ENCODE measurements around the gene VAV2.

VAV2 gene

DNA sequence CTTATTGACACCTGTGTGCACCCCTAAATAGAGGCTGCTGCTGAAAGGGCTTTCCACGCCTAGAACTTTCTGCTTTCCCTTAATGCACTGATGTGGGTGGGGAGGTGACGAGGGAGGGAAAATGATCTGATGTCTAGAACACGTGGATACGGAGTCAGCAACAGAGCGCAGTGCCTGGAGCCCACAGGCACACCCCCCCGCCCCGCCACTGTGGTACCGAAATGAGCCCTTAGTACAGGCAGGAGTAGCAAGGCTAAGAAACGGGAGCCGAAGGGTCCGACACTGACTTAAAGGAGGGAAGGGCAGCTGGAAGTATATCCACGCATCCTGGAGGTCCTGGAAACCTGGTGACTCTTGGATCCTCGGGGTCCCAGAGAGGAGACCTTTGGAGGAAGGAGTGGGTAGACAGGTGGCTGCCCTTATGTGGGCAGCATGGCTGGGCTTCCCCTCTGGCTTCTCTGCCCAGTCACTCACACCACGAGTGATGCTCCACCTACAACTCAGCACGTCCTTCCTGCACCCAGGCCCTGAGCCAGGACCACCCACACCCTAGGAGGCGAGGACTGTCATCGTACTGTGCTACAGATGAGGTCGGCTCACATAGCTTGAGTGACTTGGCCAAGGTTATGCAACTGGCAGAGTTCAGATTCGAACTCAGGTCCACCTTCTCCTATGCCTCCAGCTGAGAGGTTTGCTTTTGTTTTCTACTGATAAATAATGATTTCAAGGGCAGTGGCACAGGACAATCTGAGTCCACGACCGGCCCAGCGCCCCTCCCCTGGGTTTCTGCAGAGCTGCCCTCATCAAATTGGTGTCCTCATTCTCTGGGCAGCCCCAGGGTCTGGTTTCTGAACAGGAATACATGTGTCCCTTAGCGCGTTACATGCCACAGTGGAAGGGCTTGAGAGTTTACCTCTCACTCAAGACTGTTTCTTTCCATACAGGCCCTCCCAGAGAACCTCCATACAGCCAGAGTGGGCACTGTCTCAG lies 4.7 kb upstream of the VAV2 start:
- DNase-seq (ENCODE audit: extremely low read depth, low read depth) = no peak
- H3K4me3 ChIP-seq (replicated peaks; ENCODE audit: low read depth, low read length) = no peak overlapping the region
- TF ChIP-seq, protein P1, sequence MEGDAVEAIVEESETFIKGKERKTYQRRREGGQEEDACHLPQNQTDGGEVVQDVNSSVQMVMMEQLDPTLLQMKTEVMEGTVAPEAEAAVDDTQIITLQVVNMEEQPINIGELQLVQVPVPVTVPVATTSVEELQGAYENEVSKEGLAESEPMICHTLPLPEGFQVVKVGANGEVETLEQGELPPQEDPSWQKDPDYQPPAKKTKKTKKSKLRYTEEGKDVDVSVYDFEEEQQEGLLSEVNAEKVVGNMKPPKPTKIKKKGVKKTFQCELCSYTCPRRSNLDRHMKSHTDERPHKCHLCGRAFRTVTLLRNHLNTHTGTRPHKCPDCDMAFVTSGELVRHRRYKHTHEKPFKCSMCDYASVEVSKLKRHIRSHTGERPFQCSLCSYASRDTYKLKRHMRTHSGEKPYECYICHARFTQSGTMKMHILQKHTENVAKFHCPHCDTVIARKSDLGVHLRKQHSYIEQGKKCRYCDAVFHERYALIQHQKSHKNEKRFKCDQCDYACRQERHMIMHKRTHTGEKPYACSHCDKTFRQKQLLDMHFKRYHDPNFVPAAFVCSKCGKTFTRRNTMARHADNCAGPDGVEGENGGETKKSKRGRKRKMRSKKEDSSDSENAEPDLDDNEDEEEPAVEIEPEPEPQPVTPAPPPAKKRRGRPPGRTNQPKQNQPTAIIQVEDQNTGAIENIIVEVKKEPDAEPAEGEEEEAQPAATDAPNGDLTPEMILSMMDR (IDR thresholded peaks at IDR 0.05; ENCODE audit: low read depth, low read length, missing control alignments) = no peak

DNA sequence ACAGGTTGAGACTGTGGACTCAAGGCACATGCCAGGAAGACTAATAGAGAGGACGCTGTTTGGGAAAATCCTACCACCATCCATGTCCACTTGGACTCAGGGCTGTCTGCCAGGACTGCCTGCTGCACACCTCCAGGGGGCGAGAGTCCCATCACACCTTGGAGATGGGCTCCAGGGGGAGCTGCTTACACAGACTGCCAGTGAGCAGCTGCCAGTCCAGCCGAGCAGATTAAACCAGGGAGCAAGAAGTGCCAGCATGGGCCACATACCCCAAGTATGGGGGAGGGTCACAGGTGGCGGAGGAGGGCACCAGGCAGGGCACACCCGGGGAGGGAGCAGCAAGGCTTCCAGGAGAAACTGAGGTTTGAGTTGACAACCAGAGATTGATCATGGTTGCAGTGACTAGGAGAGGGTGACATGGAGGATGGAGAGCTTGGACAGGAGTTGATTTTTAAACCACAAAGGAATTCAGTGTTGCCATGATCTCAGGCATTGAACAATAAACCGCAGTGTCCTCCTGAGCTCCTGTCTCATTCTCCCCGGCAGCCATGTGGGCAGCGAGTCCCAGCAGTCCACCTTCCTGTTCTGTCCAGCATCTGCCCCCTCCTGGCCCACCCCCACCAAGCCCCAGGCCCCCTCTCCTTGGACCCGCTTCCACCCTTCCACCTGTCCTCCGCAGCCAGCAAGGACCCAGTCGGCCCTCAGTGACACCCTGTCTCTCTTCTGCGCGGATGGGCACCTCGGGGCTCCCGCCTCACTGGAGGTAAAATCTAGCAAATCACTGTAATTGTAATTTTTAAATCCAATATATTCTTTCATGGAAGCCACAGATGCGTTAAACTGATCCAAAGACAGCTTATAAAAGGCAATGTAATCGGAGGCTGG lies 3.1 kb upstream of the VAV2 start:
- TF ChIP-seq, protein P1 (IDR thresholded peaks at IDR 0.05; ENCODE audit: low read depth, low read length, missing control alignments) = peak; percentile 21
- H3K4me3 ChIP-seq (replicated peaks; ENCODE audit: low read depth, low read length) = no peak overlapping the region
- no peak for DNase-seq (ENCODE audit: extremely low read depth, low read depth)

DNA sequence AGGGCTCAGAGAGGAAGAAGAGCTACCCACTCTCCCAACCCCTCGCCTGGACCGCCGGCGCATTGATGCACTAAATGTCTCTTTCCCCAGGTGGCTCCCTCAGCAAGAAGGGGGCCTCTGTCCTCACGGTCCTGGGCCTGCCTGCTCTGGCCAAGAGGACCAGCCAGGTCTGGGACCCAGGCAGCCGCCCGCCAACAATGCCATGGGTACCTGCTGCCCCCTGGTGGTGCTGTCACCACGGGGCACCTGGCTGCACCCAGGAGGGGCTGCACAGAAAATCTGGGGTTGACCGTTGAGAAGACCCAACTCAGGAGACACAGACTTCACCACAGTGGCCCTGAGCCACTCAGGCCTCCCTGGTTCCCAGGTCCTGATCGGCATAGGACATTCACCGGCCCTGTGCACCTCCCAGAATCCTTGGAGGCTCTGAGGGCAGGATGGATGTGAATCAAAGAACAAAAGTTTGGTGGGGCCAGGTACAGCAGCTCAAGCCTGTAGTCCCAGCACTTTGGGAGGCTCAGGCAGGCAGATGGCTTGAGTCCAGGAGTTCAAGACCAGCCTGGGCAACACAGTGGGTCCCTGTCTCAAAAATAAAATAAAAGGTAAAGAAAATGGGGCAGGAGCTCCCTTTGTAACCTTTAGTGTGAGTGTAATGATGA lies 2.4 kb upstream of the VAV2 start:
- no peak for DNase-seq (ENCODE audit: extremely low read depth, low read depth)
- H3K4me3 ChIP-seq (replicated peaks; ENCODE audit: low read depth, low read length) = no peak overlapping the region
- TF ChIP-seq, protein P1 (IDR thresholded peaks at IDR 0.05; ENCODE audit: low read depth, low read length, missing control alignments) = peak; percentile 98

DNA sequence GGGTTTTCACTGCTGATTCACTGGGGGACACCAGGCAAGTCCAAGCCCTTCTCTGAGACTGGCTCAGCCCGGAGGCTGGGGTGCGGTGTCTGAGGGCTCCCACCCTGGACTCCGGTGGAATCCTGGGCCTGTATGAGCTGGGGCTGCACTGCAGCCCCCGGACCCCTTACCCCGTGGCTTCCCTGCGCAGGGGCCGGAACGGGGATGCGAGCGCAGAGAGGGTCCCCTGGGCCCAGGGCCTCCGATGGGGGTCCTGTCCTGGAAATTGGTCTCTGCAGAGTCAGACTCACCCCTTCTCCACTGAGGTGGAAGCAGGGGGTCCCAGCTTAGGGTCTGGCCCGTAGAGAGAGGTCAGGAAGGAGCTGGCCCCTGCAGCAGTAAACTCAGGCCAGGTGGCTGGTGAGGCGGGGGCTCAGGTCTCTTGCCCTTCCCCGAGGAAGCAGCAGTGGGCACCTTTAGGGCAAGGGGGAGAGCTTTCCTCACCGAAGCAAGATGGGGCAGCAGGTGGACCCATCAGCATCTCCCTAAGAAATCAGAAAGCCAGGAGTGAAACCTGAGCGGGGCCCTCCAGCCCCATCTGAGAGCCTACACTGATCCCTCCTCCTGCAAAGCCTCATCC lies 1.6 kb upstream of the VAV2 start:
- TF ChIP-seq, protein P1 (IDR thresholded peaks at IDR 0.05; ENCODE audit: low read depth, low read length, missing control alignments) = no peak
- peak overlapping the region; percentile 77 for H3K4me3 ChIP-seq (replicated peaks; ENCODE audit: low read depth, low read length)
- DNase-seq (ENCODE audit: extremely low read depth, low read depth) = no peak

DNA sequence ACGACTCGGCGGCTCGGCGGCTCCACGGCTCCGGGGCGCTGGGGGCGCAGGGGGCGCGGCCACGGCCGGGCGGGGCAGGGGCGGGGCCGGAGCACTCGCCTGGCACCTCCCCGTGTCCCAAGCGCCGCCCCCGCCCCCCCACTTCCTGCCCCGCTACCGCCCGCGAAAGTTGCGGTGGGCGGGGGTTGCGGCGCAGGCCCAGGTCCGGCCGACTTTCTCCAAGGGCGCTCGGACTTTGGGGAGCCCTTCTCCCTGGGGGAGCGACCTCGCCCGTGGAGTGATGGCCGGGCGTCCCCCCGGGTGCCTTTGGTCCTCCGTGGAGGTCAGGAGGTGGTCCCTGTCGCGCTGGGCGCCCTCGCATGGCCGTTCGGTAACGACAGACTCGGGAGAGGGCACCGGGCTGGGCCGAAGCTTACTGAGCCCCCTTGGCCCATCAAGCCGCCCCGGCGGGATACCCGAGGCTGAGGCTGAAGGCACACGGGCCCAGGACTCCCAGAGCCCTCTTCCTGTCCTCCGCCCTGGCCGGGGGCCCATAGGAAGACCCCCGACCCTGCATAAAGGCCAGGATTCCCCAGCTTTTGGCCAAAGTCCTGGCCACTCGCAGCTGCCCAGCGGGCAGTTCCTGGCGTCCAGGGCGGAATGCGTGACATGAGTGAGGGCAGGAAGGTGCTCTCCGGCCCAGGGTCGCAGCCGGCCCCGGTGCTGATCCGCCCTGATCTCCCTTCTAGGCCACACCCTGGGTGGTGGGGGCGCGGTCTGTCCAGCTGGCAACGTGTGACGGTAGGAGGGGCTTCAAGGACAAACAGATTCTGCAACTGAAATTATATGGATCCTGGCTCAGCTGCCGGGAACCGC lies 883 bp upstream of the VAV2 start:
- TF ChIP-seq, protein P1 (IDR thresholded peaks at IDR 0.05; ENCODE audit: low read depth, low read length, missing control alignments) = peak; percentile 25
- peak overlapping the region; percentile 77 for H3K4me3 ChIP-seq (replicated peaks; ENCODE audit: low read depth, low read length)
- peak; percentile 61 for DNase-seq (ENCODE audit: extremely low read depth, low read depth)
